ENCODE data around the gene GFRA4. TPM values are rescaled to one million over a fixed set of nuclear protein-coding genes. Genes with fewer than 3 reads are reported as not detected.

GFRA4 gene
- total RNA-seq, 1 experiment from 2014 or later, result not detected

DNA sequence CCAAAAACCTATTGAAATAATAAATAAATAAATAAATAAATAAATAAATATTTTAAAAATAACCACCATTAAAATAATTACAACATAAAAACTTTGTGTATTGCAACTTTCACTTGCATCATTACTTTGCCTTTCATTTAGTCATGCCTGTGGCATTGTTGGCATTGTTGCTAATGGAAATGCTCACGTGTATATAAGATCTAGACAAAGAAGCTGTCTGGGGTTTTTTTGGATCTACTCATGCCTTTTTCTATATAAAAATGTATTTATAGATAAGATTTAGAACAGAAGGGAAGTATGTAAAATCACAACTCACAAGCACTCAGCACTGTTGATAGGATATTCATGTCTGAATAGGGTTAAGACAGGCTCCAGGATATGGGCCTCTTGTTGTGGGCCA lies 27.9 kb downstream of the GFRA4 start:
- DNase-seq (ENCODE audit: low read depth, low spot score) (no peak), ATAC-seq (no peak)
- no peak for TF ChIP-seq SIN3A (IDR thresholded peaks at IDR 0.05; ENCODE audit: borderline replicate concordance, insufficient read depth, low read depth, low read length)
- no peak for TF ChIP-seq TCF7L2 (IDR thresholded peaks at IDR 0.05; ENCODE audit: low read depth, low read length)
- no peak for TF ChIP-seq POLR2AphosphoS5 (IDR thresholded peaks at IDR 0.05; ENCODE audit: low read depth, low read length)
- TF ChIP-seq, protein P1, sequence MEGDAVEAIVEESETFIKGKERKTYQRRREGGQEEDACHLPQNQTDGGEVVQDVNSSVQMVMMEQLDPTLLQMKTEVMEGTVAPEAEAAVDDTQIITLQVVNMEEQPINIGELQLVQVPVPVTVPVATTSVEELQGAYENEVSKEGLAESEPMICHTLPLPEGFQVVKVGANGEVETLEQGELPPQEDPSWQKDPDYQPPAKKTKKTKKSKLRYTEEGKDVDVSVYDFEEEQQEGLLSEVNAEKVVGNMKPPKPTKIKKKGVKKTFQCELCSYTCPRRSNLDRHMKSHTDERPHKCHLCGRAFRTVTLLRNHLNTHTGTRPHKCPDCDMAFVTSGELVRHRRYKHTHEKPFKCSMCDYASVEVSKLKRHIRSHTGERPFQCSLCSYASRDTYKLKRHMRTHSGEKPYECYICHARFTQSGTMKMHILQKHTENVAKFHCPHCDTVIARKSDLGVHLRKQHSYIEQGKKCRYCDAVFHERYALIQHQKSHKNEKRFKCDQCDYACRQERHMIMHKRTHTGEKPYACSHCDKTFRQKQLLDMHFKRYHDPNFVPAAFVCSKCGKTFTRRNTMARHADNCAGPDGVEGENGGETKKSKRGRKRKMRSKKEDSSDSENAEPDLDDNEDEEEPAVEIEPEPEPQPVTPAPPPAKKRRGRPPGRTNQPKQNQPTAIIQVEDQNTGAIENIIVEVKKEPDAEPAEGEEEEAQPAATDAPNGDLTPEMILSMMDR (IDR thresholded peaks at IDR 0.05), result no peak
- TF ChIP-seq, protein P2, sequence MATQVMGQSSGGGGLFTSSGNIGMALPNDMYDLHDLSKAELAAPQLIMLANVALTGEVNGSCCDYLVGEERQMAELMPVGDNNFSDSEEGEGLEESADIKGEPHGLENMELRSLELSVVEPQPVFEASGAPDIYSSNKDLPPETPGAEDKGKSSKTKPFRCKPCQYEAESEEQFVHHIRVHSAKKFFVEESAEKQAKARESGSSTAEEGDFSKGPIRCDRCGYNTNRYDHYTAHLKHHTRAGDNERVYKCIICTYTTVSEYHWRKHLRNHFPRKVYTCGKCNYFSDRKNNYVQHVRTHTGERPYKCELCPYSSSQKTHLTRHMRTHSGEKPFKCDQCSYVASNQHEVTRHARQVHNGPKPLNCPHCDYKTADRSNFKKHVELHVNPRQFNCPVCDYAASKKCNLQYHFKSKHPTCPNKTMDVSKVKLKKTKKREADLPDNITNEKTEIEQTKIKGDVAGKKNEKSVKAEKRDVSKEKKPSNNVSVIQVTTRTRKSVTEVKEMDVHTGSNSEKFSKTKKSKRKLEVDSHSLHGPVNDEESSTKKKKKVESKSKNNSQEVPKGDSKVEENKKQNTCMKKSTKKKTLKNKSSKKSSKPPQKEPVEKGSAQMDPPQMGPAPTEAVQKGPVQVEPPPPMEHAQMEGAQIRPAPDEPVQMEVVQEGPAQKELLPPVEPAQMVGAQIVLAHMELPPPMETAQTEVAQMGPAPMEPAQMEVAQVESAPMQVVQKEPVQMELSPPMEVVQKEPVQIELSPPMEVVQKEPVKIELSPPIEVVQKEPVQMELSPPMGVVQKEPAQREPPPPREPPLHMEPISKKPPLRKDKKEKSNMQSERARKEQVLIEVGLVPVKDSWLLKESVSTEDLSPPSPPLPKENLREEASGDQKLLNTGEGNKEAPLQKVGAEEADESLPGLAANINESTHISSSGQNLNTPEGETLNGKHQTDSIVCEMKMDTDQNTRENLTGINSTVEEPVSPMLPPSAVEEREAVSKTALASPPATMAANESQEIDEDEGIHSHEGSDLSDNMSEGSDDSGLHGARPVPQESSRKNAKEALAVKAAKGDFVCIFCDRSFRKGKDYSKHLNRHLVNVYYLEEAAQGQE (IDR thresholded peaks at IDR 0.05; ENCODE audit: insufficient read depth in 1 of 2, low read depth in 2 of 2, low read length in 1 of 2), result no peak
- H3K4me3 ChIP-seq (ENCODE audit: low read depth in 2 of 2, low read length in 2 of 2), result no peak overlapping the region
- H3K4me1 ChIP-seq (ENCODE audit: control insufficient read depth, insufficient read depth, low read length), result no peaks in the 10 kb centered on the region
- BruUV-seq (replicated peaks), result no TSS peak
- CTCF ChIA-PET, result no interaction called here
- POLR2A ChIA-PET, result no interaction called here
- H3K27me3 ChIP-seq (ENCODE audit: control insufficient read depth, insufficient read depth, low read length), result no peaks in the 10 kb centered on the region
- no peaks in the 10 kb centered on the region for H3K9me3 ChIP-seq (ENCODE audit: control insufficient read depth, insufficient read depth, low read depth, low read length)
- in situ Hi-C loops (cut with HindIII; ENCODE audit: low pct_unique_long_range_greater_than_20kb, low sequenced_read_pairs) (no loop called here), intact Hi-C loops (cut with micrococcal nuclease; ENCODE audit: unreplicated experiment) (no loop called here)
- no peaks in the 10 kb centered on the region for H3K36me3 ChIP-seq (ENCODE audit: control insufficient read depth, insufficient read depth, low read length)
- no peak overlapping the region for H3K27ac ChIP-seq (ENCODE audit: low read length)

DNA sequence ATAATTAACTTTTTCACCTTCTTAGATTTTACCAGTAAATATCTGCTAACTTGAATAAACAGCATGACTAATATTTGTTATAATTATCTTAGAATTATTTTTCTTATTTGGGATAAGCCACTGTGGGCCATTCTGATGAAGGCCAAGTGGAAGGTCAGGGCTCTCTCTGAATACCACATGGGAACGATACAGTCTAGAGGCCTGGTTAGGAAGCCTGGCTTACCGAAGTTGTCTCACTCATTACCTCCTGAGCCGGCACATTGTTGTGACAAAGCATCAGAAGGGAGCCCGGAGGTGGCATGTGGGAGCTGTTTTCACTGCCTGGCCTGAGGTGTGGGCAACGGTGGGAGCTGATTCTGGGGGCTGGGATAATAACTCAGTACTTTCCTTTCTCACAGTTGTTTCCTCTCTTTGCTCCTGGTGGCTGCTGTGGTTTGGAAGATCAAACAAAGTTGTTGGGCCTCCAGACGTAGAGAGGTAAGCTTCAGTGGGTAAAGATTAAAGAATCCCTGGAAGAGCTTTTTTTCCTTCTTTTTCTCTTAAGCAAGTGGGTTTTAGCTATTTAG lies 29.2 kb downstream of the GFRA4 start:
- CTCF ChIA-PET, result no interaction called here
- no peak for ATAC-seq
- intact Hi-C loops (cut with micrococcal nuclease; ENCODE audit: unreplicated experiment), result no loop called here

More for the DNA sequence above, 29.2 kb downstream of the GFRA4 start:
- Histone ChIP-seq H3K4me3 (ENCODE audit: low read depth in 2 of 2, low read length in 2 of 2) (no peak overlapping the region), H3K27ac (ENCODE audit: low read length) (no peak overlapping the region), H3K36me3 (ENCODE audit: control insufficient read depth, insufficient read depth, low read length) (no peaks in the 10 kb centered on the region), H3K9me3 (ENCODE audit: control insufficient read depth, insufficient read depth, low read depth, low read length) (no peaks in the 10 kb centered on the region), H3K27me3 (ENCODE audit: control insufficient read depth, insufficient read depth, low read length) (no peaks in the 10 kb centered on the region), H3K4me1 (ENCODE audit: control insufficient read depth, insufficient read depth, low read length) (no peaks in the 10 kb centered on the region)
- POLR2A ChIA-PET, result interaction anchor here (0.6 kb wide), 1 partner anchor 70 kb away, joined by 3 read pairs; no protein-coding TSS in a partner anchor
- TF ChIP-seq, protein P1 (IDR thresholded peaks at IDR 0.05), result no peak
- TF ChIP-seq POLR2AphosphoS5 (IDR thresholded peaks at IDR 0.05; ENCODE audit: low read depth, low read length) (no peak), TCF7L2 (IDR thresholded peaks at IDR 0.05; ENCODE audit: low read depth, low read length) (no peak), SIN3A (IDR thresholded peaks at IDR 0.05; ENCODE audit: borderline replicate concordance, insufficient read depth, low read depth, low read length) (no peak)
- TF ChIP-seq, protein P2 (IDR thresholded peaks at IDR 0.05; ENCODE audit: insufficient read depth in 1 of 2, low read depth in 2 of 2, low read length in 1 of 2), result no peak
- BruUV-seq (replicated peaks), result no TSS peak
- in situ Hi-C loops (cut with HindIII; ENCODE audit: low pct_unique_long_range_greater_than_20kb, low sequenced_read_pairs), result no loop called here
- no peak for DNase-seq (ENCODE audit: low read depth, low spot score)
